ENCODE measurements around the gene NOTUM. TPM values are rescaled to one million over a fixed set of nuclear protein-coding genes. Genes with fewer than 3 reads are reported as not detected.
A peak's percentile ranks its signal among the peaks of the same experiment; 100 is the strongest.

NOTUM gene
- total and polyA plus RNA-seq, 2 donors (not counting 3 experiments of a cell fraction or from before 2014, with no cell fraction given) = not detected

- H2AFZ ChIP-seq (ENCODE audit: low read depth, low read length) = no peak overlapping the region
- H3K79me2 ChIP-seq (ENCODE audit: control insufficient read depth, insufficient read depth, low read length) = no peaks in the 10 kb centered on the region
- H3K36me3 ChIP-seq (ENCODE audit: control insufficient read depth in 2 of 2, extremely low read depth in 1 of 2, insufficient read depth in 2 of 2, low read length in 2 of 2) = peaks cover 0 to 2% of the 10 kb centered on the region in 2 experiments
- FAIRE-seq (peak; percentile 21), DNase-seq (ENCODE audit: low read depth, low spot score) (peak; percentile 36)
- no peak overlapping the region for H3K27ac ChIP-seq (ENCODE audit: insufficient read depth, low read depth, low read length)
- CTCF ChIA-PET = interaction anchor here (0.7 to 1.8 kb wide), 3 partner anchors 29 to 39 kb away, joined by 3 to 13 read pairs (median 10); no protein-coding TSS in a partner anchor
- intact Hi-C loops (cut with micrococcal nuclease) = no loop called here
- no peak for TF ChIP-seq POLR2A (IDR thresholded peaks at IDR 0.05; ENCODE audit: low read depth, low read length)
- POLR2A ChIA-PET = no interaction called here
- H3K9ac ChIP-seq (replicated peaks; ENCODE audit: extremely low read depth, insufficient read depth, low read length) = no peak overlapping the region
- no peak overlapping the region for H3K4me3 ChIP-seq (replicated peaks in 1 of 3; ENCODE audit: insufficient read depth in 1 of 3, low read depth in 1 of 3, low read length in 3 of 3)
- no peaks in the 10 kb centered on the region for H4K20me1 ChIP-seq (replicated peaks; ENCODE audit: control insufficient read depth, extremely low read depth, insufficient read depth, low read length)
- peaks cover 2% of the 10 kb centered on the region for H3K4me1 ChIP-seq (ENCODE audit: control insufficient read depth, extremely low read depth, insufficient read depth, low read length)
- BruUV-seq (replicated peaks) = no TSS peak
- no peaks in the 10 kb centered on the region for H3K9me3 ChIP-seq (replicated peaks; ENCODE audit: control insufficient read depth, insufficient read depth, low read length)
- H3K27me3 ChIP-seq (ENCODE audit: control insufficient read depth in 2 of 2, insufficient read depth in 2 of 2, low read length in 2 of 2) = no peaks in the 10 kb centered on the region
- dilution Hi-C loops (cut with MboI; ENCODE audit: extremely low pct_ligation_motif_present, low sequenced_read_pairs) = no loop called here
- H3K9me1 ChIP-seq (replicated peaks; ENCODE audit: control insufficient read depth, extremely low read depth, insufficient read depth, low read length) = no peaks in the 10 kb centered on the region
- no peak overlapping the region for H3K4me2 ChIP-seq (ENCODE audit: insufficient read depth, low read length)
Observed at GRCh38 chr17:81991684-81992305, 30.8 kb upstream of the NOTUM start.

GRCh38 chr17:81990836-81991683 is 30.1 kb upstream of the NOTUM start:
- H3K27ac ChIP-seq (ENCODE audit: insufficient read depth, low read depth, low read length) = no peak overlapping the region
- CTCF ChIA-PET = interaction anchor here (0.7 to 1.8 kb wide), 3 partner anchors 29 to 40 kb away, joined by 3 to 13 read pairs (median 10); no protein-coding TSS in a partner anchor

More at GRCh38 chr17:81990836-81991683, 30.1 kb upstream of the NOTUM start:
- Histone ChIP-seq H3K79me2 (ENCODE audit: control insufficient read depth, insufficient read depth, low read length) (no peaks in the 10 kb centered on the region), H3K9ac (replicated peaks; ENCODE audit: extremely low read depth, insufficient read depth, low read length) (no peak overlapping the region), H3K9me3 (replicated peaks; ENCODE audit: control insufficient read depth, insufficient read depth, low read length) (no peaks in the 10 kb centered on the region), H3K27me3 (ENCODE audit: control insufficient read depth in 2 of 2, insufficient read depth in 2 of 2, low read length in 2 of 2) (no peaks in the 10 kb centered on the region), H3K9me1 (replicated peaks; ENCODE audit: control insufficient read depth, extremely low read depth, insufficient read depth, low read length) (no peaks in the 10 kb centered on the region), H3K4me2 (ENCODE audit: insufficient read depth, low read length) (no peak overlapping the region), H3K4me1 (ENCODE audit: control insufficient read depth, extremely low read depth, insufficient read depth, low read length) (peaks cover 2% of the 10 kb centered on the region), H3K4me3 (replicated peaks in 1 of 3; ENCODE audit: insufficient read depth in 1 of 3, low read depth in 1 of 3, low read length in 3 of 3) (no peak overlapping the region), H3K36me3 (ENCODE audit: control insufficient read depth in 2 of 2, extremely low read depth in 1 of 2, insufficient read depth in 2 of 2, low read length in 2 of 2) (peaks cover 0 to 4% of the 10 kb centered on the region in 2 experiments), H2AFZ (ENCODE audit: low read depth, low read length) (no peak overlapping the region), H4K20me1 (replicated peaks; ENCODE audit: control insufficient read depth, extremely low read depth, insufficient read depth, low read length) (no peaks in the 10 kb centered on the region)
- POLR2A ChIA-PET = no interaction called here
- DNase-seq (ENCODE audit: low read depth, low spot score) (no peak), FAIRE-seq (no peak)
- no TSS peak for BruUV-seq (replicated peaks)
- dilution Hi-C loops (cut with MboI; ENCODE audit: extremely low pct_ligation_motif_present, low sequenced_read_pairs) (no loop called here), intact Hi-C loops (cut with micrococcal nuclease) (no loop called here)
- no peak for TF ChIP-seq MAX (IDR thresholded peaks at IDR 0.05; ENCODE audit: insufficient read depth, insufficient read length)
- no peak for TF ChIP-seq MYC (IDR thresholded peaks at IDR 0.05; ENCODE audit: low read depth, low read length)
- TF ChIP-seq GATA2 (IDR thresholded peaks at IDR 0.05; ENCODE audit: insufficient read depth, insufficient read length, low read depth, low read length) = no peak
- no peak for TF ChIP-seq EZH2 (IDR thresholded peaks at IDR 0.05; ENCODE audit: borderline replicate concordance, low read depth, low read length, severe bottlenecking)

Measured in endothelial cell of umbilical vein (primary cell).